Endometrium (tissue), 2 donors: Measurements from ENCODE around the gene GLS2.
"Not testable (repeated sequence)": the region's sequence is repeated elsewhere in the genome, so short reads cannot be mapped to it uniquely, and the experiment has no call there.

ENCODE experiments used
- FAIRE-seq: peaks from 2 replicates; lab custom pipeline; 2012; peaks lifted over from hg19 to GRCh38; lab: Jason Lieb, UNC
- donor health status: control.
- donor health status: control.

The GLS2 gene

GRCh38 chr12:56488041-56488955, at the start of gene GLS2:
Gene GLS2 (minus strand): TSS chr12:56488161. CDS start chr12:56488118, 43 bp downstream.
- FAIRE-seq, result no peak

GRCh38 chr12:56537546-56537945, 49.6 kb upstream of the GLS2 start:
- FAIRE-seq, result no peak

DNA sequence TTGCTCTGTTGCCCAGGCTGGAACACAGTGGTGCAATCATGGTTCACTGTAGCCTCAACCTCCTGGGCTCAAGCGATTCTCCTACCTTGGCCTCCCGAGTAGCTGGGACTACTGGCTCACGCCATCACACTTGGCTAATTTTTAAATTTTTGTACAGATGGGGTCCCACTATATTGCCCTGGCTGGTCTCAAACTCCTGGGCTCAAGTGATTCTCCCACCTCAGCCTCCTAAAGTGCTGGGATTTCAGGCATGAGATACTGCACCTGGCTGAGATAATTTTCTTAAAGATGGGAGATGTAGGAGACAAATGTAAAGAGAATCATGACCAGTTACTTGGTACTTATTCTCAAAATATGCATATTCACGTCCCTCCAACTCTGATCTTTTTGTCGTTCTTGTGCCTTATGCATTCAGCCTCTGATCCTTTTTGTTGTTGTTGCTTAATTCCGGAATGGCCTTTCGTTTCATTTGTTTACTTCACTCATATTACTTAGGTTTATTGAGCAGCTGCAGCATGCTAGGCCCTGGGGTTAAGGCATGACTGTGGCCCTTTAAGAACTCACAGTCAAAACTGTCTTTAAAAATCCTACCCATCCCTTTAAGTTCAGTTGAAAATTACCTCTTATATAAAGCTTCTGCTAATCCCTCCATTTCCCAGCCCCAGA, 42.6 kb upstream of the GLS2 start:
- FAIRE-seq, result no peak

GRCh38 chr12:56529656-56530055, 41.7 kb upstream of the GLS2 start:
- no peak for FAIRE-seq

GRCh38 chr12:56528846-56529245, 40.9 kb upstream of the GLS2 start:
- no peak for FAIRE-seq

DNA sequence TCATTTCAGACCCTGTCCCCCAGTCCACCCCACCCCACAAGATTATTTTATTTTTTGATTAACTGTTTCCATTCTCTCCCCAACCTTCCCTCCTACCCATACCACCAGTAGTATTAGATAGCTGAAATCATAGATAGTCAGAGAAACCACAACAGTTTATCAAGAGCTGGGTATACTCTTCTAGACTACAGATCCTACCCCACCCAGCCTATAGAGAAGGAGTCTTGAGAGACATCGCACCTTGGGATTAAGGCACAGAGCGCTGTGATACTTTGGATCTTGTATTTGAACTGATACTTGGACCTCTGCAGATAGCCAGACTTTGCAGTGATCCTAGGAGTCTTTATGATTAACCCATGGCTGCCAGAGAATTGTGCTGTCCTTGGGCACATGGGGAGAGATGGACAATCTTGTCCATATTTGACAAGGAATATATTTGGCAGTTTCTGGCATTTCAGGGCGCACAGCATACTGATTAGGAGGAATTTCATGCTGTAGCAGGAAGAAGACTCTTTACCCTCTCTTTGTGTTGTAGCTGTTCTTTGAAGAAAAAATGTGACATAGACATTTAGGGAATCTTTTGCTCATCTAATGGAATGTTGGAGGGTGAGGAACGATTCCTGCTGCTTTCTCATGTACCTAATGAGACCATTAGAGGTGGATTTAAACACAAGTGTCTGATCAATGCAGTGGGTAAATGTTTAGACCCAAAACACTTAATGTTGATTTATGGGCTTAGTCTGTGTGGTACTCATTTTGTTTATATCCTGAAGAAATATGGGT, 34.6 kb upstream of the GLS2 start:
- FAIRE-seq, result no peak

DNA sequence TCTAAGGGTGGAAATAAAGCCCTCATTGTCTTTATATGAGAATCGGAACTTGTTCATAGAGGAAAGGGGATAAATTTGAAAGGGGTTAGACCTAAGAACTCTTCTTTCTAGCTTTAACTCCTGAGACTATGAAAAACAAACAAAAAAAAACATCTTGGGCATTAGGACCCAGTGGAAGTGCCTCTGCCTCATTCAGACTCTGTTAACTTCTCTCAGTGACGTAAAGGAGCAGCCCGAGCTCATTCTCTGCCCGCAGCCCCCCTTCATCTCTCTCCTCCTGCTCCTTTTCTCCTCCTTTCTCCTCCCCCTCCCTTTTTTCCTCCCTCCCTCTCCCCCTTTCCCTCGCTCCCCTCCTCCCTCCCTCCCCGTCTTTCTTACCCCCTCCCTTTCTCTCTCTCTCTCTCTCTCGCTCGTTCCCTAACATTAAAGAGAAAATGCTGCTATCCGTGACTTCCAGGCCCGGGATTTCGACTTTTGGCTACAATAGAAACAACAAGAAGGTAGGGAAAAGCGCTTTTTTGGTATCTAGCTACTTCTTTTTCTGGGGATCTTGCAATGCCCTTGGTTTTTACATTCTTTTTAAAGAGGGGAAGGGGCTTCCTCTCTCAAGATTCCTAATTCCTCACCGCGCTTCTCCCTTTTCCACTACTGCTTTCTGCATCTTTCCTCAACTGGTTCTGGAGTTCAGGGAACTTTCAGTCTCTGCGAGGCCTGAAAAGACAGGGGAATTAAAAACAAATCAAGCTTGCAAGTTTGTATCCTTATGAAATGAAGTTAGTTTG, 33.8 kb upstream of the GLS2 start, which contains the start of gene RBMS2:
Gene RBMS2, plus strand, starts transcription at position 231 of the 782 bp plus-strand sequence. Its CDS starts 204 bp downstream, at position 435.
- peak; percentile 83 for FAIRE-seq

DNA sequence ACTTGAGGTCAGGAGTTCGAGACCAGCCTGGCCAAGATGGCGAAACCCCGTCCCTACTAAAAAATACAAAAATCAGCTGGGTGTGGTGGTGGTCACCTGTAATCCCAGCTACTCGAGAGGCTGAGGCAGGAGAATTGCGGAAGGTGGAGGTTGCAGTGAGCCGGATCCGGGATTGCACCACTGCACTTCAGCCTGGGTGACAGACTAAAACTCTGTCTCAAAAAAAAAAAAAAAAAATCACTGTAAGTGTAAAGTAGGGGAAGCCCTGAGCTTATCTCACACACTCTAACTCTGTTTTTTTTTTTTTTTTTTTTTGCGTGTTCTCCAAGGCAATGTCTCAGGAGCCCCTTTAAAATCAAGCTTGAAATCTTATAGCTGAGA, 33.2 kb upstream of the GLS2 start:
- no peak for FAIRE-seq

- FAIRE-seq, result no peak
These were observed 32.5 kb upstream of the GLS2 start for GRCh38 chr12:56520506-56520905.

DNA sequence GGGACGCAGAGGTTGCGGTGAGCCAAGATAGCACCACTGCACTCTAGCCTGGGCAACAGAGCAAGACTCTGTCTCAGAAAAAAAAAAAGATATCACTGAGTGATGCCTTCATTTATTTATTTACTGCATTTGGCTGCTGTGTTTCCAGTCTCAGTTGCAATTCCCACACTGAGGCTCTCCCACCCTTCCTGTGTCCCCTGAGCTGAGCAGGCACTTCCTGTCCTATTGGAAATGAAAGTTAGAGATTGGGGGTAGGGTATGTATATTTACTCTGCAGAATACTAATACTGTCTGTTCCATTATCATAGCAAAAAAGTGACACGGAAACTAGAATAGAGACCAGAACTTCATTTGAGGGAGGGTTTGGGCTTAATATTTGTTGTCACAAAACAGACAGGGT, 32.1 kb upstream of the GLS2 start:
- FAIRE-seq, result no peak

DNA sequence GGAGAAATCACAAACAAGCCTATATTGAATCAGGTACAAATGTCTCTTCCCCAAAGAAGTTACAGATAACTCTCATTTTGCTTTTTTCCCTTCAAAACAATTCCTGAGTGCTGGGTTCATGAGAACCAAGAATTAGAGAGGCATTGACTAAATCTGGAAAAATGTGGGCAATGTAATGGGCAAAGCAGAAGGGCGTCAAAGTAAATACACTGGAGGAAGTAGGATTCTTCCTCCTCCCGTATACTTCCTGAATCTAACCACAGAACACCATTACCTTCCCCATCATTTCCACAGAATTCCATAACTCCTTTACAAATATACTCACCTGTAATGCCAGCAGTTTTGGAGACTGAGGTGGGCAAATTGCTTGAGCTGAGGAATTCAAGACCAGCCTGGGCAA, 30.6 kb upstream of the GLS2 start:
- FAIRE-seq, result no peak

DNA sequence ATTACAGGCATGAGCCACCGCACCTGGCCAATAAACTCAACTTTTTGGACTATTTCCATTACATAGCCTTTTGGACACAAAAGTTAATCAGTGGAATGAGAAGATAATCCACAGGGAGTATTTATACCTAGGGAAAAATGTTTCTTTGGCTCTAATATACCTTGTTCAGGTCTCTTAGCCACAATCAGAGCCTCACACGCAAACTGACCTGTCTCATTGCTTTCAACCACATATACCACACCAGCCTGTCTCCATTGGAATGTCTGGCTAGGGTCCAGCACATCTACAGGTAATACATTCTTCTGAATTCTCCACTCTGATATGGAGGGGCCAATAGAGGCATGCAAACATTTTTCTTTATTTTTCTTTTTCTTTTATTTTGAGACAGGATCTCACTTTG, 29.9 kb upstream of the GLS2 start:
- FAIRE-seq, result no peak

- FAIRE-seq, result not testable (repeated sequence)
These were observed 26.0 kb upstream of the GLS2 start for GRCh38 chr12:56514014-56514318.

DNA sequence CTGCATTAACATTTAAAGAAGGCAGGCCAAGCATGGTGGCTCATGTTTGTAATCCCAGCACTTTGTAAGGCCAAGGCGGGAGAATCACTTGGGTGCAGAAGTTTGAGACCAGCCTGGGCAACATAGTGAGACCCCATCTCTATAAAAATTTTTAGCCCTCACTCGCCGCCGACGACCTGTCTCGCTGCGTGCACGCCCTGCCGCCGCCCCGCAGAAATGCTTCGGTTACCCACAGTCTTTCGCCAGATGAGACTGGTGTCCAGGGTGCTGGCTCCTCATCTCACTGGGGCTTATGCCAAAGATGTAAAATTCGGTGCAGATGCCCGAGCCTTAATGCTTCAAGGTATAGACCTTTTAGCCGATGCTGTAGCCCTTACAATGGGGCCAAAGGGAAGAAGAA, 22.8 kb upstream of the GLS2 start:
- no peak for FAIRE-seq

DNA sequence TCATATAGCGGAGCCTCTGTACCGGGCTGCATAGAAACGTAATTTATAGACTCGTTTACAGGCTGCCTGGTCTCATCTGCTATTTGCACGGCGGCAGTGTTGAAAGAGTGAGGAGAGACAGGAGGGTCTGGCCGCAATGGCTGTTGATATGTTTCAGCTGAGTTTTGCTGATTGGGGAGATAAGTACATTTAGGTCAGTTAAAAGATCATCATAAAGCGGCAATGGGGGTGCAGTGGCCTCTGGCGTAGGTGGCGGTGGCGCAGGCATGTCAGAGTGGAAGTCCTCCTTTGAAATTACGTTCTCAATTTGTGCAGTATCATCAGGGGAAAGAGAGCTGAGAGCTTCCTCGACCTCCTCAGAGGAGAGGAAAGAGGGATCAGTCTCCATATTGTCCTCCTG, 11.9 kb upstream of the GLS2 start:
- not testable (repeated sequence) for FAIRE-seq

DNA sequence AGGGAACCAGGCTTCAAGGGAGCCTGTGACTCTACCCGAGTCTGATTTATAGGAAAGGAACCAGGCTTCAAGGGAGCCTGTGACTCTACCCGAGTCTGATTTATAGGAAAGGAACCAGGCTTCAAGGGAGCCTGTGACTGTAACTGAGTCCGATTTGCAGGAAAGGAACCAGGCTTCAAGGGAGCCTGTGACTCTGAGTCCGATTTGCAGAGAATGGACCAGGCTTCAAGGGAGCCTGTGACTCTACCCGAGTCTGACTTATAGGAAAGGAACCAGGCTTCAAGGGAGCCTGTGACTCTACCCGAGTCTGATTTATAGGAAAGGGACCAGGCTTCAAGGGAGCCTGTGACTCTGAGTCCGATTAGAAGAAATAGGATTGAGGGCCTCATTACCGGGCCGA, 11.5 kb upstream of the GLS2 start:
- FAIRE-seq, result not testable (repeated sequence)

GRCh38 chr12:56498126-56498902, 10.4 kb upstream of the GLS2 start:
- not testable (repeated sequence) for FAIRE-seq

DNA sequence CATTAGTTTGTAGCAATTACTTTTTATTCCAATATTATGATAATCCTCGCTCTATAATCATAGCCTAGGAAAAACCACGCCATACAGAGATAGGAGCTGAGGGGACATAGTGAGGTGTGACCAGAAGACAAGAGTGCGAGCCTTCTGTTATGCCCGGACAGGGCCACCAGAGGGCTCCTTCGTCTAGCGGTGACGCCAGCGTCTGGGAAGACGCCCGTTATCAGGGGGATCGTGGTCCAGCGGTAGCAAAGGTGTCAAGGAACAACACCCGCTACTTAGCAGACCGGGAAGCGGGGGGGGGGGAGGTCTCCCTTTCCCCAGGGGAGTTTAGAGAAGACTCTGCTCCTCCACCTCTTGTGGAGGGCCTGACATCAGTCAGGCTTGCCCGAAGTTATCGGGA, 8.7 kb upstream of the GLS2 start:
- FAIRE-seq, result not testable (repeated sequence)

- FAIRE-seq, result not testable (repeated sequence)
These were observed 6.5 kb upstream of the GLS2 start for GRCh38 chr12:56494481-56494880.

GRCh38 chr12:56494106-56494415, 6.1 kb upstream of the GLS2 start:
- not testable (repeated sequence) for FAIRE-seq

GRCh38 chr12:56493409-56494105, 5.6 kb upstream of the GLS2 start:
- FAIRE-seq, result not testable (repeated sequence)
